NCI-H146 treated with DMSO at 0.1 percent for 48 hours (cell line): ENCODE data around the gene CEACAM6.

Source experiments
- DNase-seq: peaks from one replicate; lab custom pipeline; 2025; ENCODE audit not compliant: unreplicated experiment; lab: John Stamatoyannopoulos, UW

The CEACAM6 gene

DNA sequence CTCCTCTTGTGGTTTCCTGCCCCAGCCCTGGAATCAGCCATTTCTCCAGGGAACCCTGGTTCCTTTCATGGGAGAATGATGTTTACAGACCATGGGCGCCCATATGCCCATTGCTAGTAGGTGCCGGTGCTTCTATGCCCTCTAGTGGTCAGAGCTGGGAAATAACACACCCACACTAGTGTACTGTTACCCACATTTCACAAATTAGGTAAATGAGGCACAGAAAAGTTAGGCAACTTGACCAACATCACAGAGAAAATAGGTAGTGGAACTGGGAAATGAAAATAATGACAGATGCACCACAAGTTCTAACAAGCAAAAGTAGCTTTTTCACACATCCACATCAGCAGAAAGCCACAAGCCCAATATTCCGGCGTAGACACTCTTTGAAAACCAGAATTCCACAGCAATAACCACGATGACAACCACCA, 39.7 kb downstream of the CEACAM6 start:
- DNase-seq, result peak; percentile 30

DNA sequence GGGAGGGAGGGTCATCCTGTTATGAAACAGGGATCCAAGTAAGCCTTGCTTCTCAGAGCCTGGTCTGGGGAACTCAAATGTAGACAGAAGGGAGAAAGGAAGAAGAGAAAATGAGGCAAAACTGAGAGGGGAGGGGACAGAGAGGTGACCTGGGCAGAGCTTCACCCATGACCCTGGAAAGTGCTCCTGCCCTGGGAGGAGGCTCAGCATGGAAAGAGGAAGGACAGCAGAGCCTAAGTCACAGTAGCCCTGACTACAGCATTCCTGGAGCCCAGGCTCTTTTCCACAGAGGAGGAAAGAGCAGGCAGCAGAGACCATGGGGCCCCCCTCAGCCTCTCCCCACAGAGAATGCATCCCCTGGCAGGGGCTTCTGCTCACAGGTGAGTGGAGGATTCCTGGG, 41.0 kb downstream of the CEACAM6 start, which contains the start of gene CEACAM3:
TSS of gene CEACAM3 (plus strand) at position 226 of the 400 bp plus-strand sequence. CDS start at position 317, 91 bp downstream.
- no peak for DNase-seq

DNA sequence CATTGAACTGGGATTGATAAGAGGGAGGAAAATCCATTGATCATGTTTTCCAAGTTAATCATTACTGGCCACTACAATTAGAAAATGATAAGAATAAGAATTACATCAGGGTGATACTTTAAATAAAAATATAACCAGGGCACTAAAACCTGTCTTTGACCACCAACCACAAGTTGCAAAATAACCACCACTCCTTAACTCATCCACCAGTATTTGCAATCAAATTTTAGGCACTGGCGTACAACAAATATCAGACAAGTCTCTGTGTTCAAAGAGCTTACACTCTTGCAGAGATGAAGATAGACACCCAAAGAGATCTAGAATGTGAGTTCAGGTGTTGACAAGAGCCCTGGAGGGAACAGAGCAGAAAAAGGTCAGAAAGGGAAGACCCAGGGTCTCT, 41.6 kb downstream of the CEACAM6 start:
- DNase-seq, result no peak

- DNase-seq, result no peak
Measured at GRCh38 chr19:41799444-41800000, 44.2 kb downstream of the CEACAM6 start.

DNA sequence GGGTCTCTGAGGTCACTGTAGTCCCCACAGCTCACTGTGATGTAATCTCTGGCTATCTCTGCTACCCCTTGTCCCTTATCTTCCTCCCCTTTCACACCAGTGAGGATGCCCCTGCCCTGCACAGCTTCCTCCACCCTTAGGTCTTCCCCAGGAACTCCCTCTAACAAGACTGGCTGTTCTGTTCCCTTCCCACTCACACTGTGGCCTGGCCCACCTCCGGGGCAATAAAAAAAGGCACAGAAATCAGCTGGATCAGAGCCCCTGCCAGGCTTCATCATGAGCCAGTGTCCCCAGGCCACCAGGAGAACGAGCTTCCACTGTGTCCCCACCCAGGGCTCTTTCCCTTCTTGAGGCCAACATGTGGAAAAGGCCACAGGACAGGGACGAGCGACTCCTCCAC, 45.7 kb downstream of the CEACAM6 start:
- no peak for DNase-seq

- no peak for DNase-seq
Measured at GRCh38 chr19:41801792-41802211, 46.5 kb downstream of the CEACAM6 start.

DNA sequence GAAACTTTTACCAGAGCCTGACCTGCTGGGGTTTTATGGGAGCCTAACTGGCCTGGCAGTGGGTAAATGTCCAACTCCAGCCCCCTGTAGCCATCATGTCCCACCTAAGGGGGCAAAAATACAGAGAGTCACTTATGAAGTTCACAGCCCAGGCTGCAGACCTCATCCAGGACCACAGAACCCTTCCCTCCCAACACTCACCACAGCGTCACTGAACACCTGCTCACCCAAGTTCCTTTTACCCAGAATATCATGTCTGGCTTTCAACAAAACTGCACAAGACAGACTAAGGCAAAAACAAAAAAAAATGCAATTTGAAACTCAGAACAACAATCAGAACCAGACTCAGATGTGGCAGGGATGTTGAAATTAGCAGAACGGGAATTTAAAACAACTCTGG, 47.4 kb downstream of the CEACAM6 start:
- no peak for DNase-seq

GRCh38 chr19:41804336-41804735, 49.0 kb downstream of the CEACAM6 start:
- DNase-seq, result no peak

- DNase-seq, result no peak
Measured at GRCh38 chr19:41807176-41807575, 51.8 kb downstream of the CEACAM6 start.

DNA sequence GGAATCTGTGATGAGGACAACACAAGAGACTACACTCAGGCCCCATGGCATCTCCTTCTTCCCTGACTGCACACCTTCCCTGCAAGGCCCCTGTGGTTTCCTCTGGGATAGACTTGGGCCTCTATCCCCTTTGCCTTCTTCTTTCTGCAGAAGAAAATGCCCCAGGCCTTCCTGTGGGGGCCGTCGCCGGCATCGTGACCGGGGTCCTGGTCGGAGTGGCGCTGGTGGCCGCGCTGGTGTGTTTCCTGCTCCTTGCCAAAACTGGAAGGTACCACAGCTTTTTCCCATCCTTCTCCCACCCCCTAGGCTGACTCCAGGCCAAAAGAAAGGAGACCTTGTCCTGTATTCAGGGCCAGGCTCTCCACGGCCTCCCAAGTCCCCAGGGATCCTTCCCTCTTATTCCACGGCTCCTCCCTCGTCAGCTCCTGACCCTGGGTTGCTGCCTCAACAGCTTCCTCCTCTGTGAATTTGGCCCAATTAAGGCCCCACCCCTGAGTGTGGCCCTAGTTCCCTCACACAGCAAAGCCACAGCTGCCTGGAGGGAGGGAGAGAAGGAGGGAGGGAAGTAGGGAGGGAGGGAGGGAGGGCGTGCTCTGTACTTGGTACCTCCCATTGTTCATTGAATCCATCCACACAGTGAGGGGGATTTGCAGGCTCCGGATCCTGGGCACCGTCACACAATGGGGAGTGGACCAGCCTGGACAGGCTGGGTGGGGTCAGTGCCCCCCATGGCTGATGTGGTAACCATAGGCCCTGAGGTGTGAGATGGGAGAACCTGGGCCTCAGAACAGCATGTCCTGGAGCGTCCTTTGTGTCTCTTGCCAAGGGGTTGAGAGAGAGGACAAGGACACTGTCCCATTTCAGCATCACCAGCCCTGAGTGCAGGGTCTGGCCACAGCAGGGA, 53.6 kb downstream of the CEACAM6 start:
- DNase-seq, result no peak

- no peak for DNase-seq
Measured at GRCh38 chr19:41810301-41810700, 55.0 kb downstream of the CEACAM6 start.

- no peak for DNase-seq
Measured at GRCh38 chr19:41811036-41811435, 55.7 kb downstream of the CEACAM6 start.

DNA sequence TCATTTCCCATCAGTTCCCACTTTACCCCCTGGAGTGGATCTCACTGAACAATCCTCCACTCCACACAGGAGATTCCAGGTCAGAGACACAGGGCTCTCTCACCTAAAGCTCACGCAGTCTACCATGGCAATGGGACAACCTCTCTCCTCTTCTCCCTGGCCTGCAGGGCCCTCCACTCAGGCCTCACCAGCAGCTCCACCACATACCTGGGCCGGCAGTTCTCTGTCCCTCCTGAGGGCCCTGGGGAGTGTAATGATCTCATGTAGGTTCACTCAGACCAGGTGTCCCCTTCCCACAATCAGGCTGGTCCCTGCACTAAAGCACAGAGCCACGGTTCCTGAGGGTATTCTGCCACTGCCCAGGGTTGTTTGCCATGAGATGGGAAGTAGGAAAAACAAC, 56.7 kb downstream of the CEACAM6 start:
- no peak for DNase-seq

GRCh38 chr19:41813911-41814310, 58.6 kb downstream of the CEACAM6 start:
- no peak for DNase-seq

GRCh38 chr19:41815301-41815700, 60.0 kb downstream of the CEACAM6 start:
- DNase-seq, result no peak

DNA sequence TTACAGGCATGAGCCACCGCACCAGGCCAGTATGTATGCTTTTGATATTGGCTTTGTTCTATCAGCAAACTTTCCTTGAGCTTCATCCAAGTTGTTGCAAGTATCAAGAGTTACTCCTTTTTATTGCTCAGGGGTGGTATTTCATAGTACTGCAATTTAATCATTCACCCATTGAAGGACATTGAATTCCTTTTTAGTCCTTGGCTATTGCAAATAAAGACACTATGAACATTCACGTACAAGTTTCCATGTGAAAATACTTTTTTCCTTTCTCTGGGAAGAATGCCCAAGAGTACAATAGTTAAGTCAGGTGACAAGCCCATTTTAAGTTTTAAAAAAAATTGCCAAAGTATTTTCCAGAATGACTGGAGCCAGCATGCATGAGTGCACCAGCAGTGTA, 61.4 kb downstream of the CEACAM6 start:
- DNase-seq, result no peak

DNA sequence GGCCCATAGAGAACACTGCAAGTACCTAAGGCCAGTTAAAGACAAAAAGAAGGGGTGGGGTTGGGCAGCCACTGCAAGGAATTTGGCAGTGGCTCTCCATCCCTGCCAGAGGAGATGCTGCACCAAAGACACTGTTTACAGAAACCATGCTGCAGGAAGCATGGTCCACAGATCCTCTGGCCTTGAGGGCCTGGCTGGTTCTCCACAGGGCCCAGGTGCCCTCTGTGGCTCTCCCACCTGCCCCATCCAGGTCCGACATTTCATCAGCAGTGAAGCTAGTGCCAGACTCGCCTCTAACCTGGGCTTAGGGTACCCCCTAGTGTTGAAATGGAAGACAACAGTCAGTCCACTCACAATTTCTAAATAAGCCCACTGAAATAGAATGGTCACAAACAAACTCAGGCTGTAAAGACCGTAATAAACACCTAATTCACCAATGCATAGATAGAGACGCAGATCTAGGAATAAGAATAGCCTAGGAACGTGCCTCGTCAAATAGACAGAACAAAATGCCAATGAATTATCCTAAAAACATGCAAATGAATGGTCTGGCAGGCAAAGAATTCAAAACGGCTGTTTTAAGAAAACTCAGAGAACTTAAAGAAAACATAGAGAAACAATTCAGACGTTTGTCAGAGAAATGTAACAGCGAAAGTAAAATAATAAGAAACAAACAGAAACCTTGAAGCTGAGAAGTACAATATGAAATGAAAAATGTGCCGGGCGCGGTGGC, 65.8 kb downstream of the CEACAM6 start:
- DNase-seq, result peak; percentile 85
